Activated naive CD8-positive, alpha-beta T cell (primary cell): ENCODE results near the gene DAP.

ENCODE experiments used
- H3K27ac Mint-ChIP-seq: one replicate; pipeline ENCODE4 v1.8.0; 2021; ENCODE audit warnings: mixed read lengths
- H3K27me3 Mint-ChIP-seq: one replicate; pipeline ENCODE4 v1.8.0; 2021; ENCODE audit warnings: mixed read lengths
- H3K36me3 Mint-ChIP-seq: one replicate; pipeline ENCODE4 v1.8.0; 2021; ENCODE audit warnings: mixed read lengths
- H3K4me1 Mint-ChIP-seq: one replicate; pipeline ENCODE4 v1.8.0; 2021; ENCODE audit warnings: low read depth, mixed read lengths
- H3K4me3 Mint-ChIP-seq: one replicate; pipeline ENCODE4 v1.8.0; 2021; ENCODE audit warnings: mild to moderate bottlenecking, mixed read lengths
- H3K9me3 Mint-ChIP-seq: one replicate; pipeline ENCODE4 v1.8.0; 2021; ENCODE audit warnings: low read depth, mixed read lengths

The DAP gene

GRCh38 chr5:10775646-10776045 is 14.6 kb upstream of the DAP start:
- Mint-ChIP-seq H3K4me3 (no peak overlapping the region), H3K27me3 (peaks cover 2% of the 10 kb centered on the region), H3K27ac (no peak overlapping the region), H3K36me3 (no peaks in the 10 kb centered on the region), H3K9me3 (no peaks in the 10 kb centered on the region), H3K4me1 (no peaks in the 10 kb centered on the region)

GRCh38 chr5:10772901-10773585 is 12.0 kb upstream of the DAP start:
- H3K27me3 Mint-ChIP-seq: peaks cover 2% of the 10 kb centered on the region
- H3K36me3 Mint-ChIP-seq: no peaks in the 10 kb centered on the region
- no peak overlapping the region for H3K27ac Mint-ChIP-seq
- H3K4me3 Mint-ChIP-seq: no peak overlapping the region
- no peaks in the 10 kb centered on the region for H3K9me3 Mint-ChIP-seq
- no peaks in the 10 kb centered on the region for H3K4me1 Mint-ChIP-seq

GRCh38 chr5:10768328-10768899 is 7.4 kb upstream of the DAP start:
- Mint-ChIP-seq H3K27me3 (no peaks in the 10 kb centered on the region), H3K4me3 (no peak overlapping the region), H3K27ac (no peak overlapping the region), H3K36me3 (no peaks in the 10 kb centered on the region), H3K9me3 (no peaks in the 10 kb centered on the region), H3K4me1 (no peaks in the 10 kb centered on the region)

- Mint-ChIP-seq H3K4me1 (peaks cover 28% of the 10 kb centered on the region), H3K27ac (peak overlapping the region; percentile 46), H3K27me3 (no peaks in the 10 kb centered on the region), H3K9me3 (no peaks in the 10 kb centered on the region), H3K4me3 (peak overlapping the region; percentile 77), H3K36me3 (no peaks in the 10 kb centered on the region)
These were observed 1.9 kb upstream of the DAP start for GRCh38 chr5:10762776-10763500.

DNA sequence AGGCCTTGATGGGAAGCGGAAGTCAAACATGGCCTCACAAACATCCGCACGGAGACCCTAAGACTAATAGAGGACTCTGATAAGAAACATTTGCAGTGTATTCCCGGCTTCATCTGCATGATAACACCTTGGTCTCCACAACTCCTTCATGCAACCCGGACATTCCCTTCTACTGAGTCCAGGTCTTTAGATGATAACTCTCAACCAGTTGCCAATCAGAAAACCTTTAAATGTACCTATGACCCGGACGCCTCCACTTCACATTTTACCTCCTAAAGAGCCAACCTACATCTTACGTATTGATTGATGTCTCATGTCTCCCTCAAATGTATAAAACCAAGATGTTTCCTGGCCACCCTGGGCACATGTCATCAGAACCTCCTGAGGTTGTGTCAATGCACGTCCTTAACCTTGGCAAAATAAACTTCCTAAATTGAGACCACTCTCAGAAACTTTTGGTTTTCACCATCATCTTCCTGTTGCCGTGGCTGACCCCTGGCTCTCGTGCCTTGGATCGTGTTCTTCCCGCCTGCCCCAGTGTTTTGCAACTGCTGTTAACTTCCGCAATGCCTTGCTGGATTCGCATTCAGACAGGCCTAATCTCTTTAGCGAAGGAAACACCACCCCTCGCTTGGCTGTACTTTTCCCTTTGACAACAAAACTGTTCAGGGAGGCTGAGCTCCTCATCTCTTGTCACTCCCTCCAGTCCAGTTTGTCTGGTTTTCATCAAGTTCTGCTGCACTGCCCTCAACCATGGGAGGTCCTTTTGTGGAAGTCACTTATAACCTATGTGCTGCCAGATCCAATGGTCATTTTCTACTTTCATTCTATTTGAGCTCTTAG is 1.1 kb upstream of the DAP start:
- H3K27me3 Mint-ChIP-seq: no peaks in the 10 kb centered on the region
- H3K4me3 Mint-ChIP-seq: peak overlapping the region; percentile 77

GRCh38 chr5:10760921-10761184 is 181 bp downstream of the DAP start:
- H3K27ac Mint-ChIP-seq: no peak overlapping the region

More for the DNA sequence above, 1.1 kb upstream of the DAP start:
- H3K4me1 Mint-ChIP-seq: peaks cover 34% of the 10 kb centered on the region
- H3K27ac Mint-ChIP-seq: peak overlapping the region; percentile 89
- H3K9me3 Mint-ChIP-seq: no peaks in the 10 kb centered on the region
- no peaks in the 10 kb centered on the region for H3K36me3 Mint-ChIP-seq

GRCh38 chr5:10760096-10760920 is 726 bp downstream of the DAP start:
- Mint-ChIP-seq H3K4me1 (peaks cover 51% of the 10 kb centered on the region), H3K9me3 (no peaks in the 10 kb centered on the region), H3K4me3 (peak overlapping the region; percentile 91), H3K27ac (peak overlapping the region; percentile 91), H3K27me3 (no peaks in the 10 kb centered on the region), H3K36me3 (no peaks in the 10 kb centered on the region)

More at GRCh38 chr5:10760921-10761184, 181 bp downstream of the DAP start:
- Mint-ChIP-seq H3K4me1 (peaks cover 46% of the 10 kb centered on the region), H3K9me3 (no peaks in the 10 kb centered on the region), H3K27me3 (no peaks in the 10 kb centered on the region), H3K4me3 (peak overlapping the region; percentile 58), H3K36me3 (no peaks in the 10 kb centered on the region)

DNA sequence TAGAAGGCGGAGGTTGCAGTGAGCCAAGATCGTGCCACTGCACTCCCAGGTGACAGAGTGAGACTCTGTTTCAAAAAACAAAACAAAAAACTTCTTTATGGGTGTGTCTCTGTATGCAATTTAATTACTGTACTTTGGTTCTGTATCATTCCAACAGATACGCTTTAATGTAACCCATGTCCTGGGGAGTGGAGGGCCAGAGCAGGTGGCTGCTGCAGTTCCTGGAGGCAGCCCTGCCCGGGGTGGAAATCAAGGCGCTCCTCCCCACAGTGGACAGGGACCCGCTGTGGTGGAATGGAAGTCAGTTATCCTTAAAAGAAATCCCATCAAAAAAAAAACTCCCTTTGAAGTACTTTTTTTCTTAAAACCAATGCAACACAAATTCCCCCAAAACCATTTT is 1.9 kb downstream of the DAP start:
- H3K9me3 Mint-ChIP-seq: no peaks in the 10 kb centered on the region
- H3K4me3 Mint-ChIP-seq: peak overlapping the region; percentile 71
- no peaks in the 10 kb centered on the region for H3K27me3 Mint-ChIP-seq
- H3K4me1 Mint-ChIP-seq: peaks cover 54% of the 10 kb centered on the region
- no peak overlapping the region for H3K27ac Mint-ChIP-seq
- H3K36me3 Mint-ChIP-seq: peaks cover 3% of the 10 kb centered on the region

DNA sequence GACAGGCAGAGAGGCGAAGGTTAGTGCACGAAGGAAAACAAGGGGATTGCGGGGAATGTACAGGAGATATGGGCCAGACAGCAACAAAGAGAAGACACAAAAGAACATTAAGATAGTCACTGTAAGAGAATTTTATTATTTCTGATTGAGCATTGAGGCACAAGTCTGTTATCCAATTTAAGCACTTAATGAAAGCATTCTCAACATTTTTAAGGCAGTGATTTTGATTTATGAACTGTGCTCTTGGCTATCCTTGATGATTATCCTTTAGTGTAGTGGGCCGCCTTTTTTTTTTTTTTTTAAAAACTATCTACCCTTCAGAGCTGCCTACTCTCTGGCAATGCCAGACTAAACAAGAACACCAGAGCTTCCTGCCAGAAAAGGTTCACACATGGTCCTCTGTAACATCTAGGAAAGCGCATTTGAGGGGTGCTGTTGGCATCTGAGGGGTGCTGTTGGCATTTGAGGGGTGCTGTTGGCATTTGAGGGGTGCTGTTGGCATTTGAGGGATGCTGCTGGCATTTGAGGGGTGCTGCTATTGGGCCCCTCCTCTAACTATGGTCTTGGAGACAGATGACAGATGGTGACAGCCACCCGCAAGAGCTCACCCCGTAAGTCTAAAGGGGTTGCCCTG is 3.0 kb downstream of the DAP start:
- no peaks in the 10 kb centered on the region for H3K27me3 Mint-ChIP-seq
- H3K27ac Mint-ChIP-seq: peak overlapping the region; percentile 2
- H3K4me3 Mint-ChIP-seq: peak overlapping the region; percentile 71
- H3K9me3 Mint-ChIP-seq: no peaks in the 10 kb centered on the region
- H3K4me1 Mint-ChIP-seq: peaks cover 58% of the 10 kb centered on the region
- peaks cover 3% of the 10 kb centered on the region for H3K36me3 Mint-ChIP-seq

GRCh38 chr5:10757043-10757442 is 4.0 kb downstream of the DAP start:
- Mint-ChIP-seq H3K27ac (peak overlapping the region; percentile 67), H3K4me3 (peak overlapping the region; percentile 25), H3K36me3 (peaks cover 3% of the 10 kb centered on the region), H3K27me3 (no peaks in the 10 kb centered on the region), H3K9me3 (no peaks in the 10 kb centered on the region), H3K4me1 (peaks cover 55% of the 10 kb centered on the region)

GRCh38 chr5:10756549-10756948 is 4.5 kb downstream of the DAP start:
- Mint-ChIP-seq H3K27ac (peak overlapping the region; percentile 67), H3K36me3 (peaks cover 3% of the 10 kb centered on the region), H3K4me3 (peak overlapping the region; percentile 42), H3K4me1 (peaks cover 54% of the 10 kb centered on the region), H3K27me3 (no peaks in the 10 kb centered on the region), H3K9me3 (no peaks in the 10 kb centered on the region)

- peaks cover 7% of the 10 kb centered on the region for H3K36me3 Mint-ChIP-seq
- H3K4me3 Mint-ChIP-seq: no peak overlapping the region
- no peaks in the 10 kb centered on the region for H3K27me3 Mint-ChIP-seq
- peaks cover 36% of the 10 kb centered on the region for H3K4me1 Mint-ChIP-seq
- no peak overlapping the region for H3K27ac Mint-ChIP-seq
- no peaks in the 10 kb centered on the region for H3K9me3 Mint-ChIP-seq
These were observed 7.9 kb downstream of the DAP start for GRCh38 chr5:10753178-10753577.

- H3K4me3 Mint-ChIP-seq: no peak overlapping the region
- H3K9me3 Mint-ChIP-seq: no peaks in the 10 kb centered on the region
- no peak overlapping the region for H3K27ac Mint-ChIP-seq
- H3K36me3 Mint-ChIP-seq: peaks cover 7% of the 10 kb centered on the region
- peaks cover 31% of the 10 kb centered on the region for H3K4me1 Mint-ChIP-seq
- no peaks in the 10 kb centered on the region for H3K27me3 Mint-ChIP-seq
These were observed 8.6 kb downstream of the DAP start for GRCh38 chr5:10752451-10752850.

- Mint-ChIP-seq H3K36me3 (peaks cover 13% of the 10 kb centered on the region), H3K27ac (no peak overlapping the region), H3K9me3 (no peaks in the 10 kb centered on the region), H3K27me3 (no peaks in the 10 kb centered on the region), H3K4me3 (no peak overlapping the region), H3K4me1 (peaks cover 18% of the 10 kb centered on the region)
These were observed 10.1 kb downstream of the DAP start for GRCh38 chr5:10750909-10751308.
